MCF 10A (cell line): ENCODE data around the gene SRL. TPM values are rescaled to one million over a fixed set of nuclear protein-coding genes. Genes with fewer than 3 reads are reported as not detected.
A peak's percentile ranks its signal among the peaks of the same experiment; 100 is the strongest.

ENCODE experiments used
- BruUV-seq: library from RNA; stranded (reverse); fragments of 400-500 nt; replicated peaks from 2 replicates; lab custom pipeline; 2021; lab: Mats Ljungman, UMichigan
- CTCF ChIA-PET: fragments of 300-600 bp; sonication (Branson Sonifier 250); formaldehyde crosslinking; extraction: SDS; loops from one replicate; lab custom pipeline; 2021; ENCODE audit warnings: antibody characterized with exemption, inconsistent platforms; lab: Yijun Ruan, JAX
- POLR2A ChIA-PET: fragments of 300-600, 350-650 bp; sonication (Branson Sonifier 250); formaldehyde crosslinking; extraction: SDS; loops from one replicate; lab custom pipeline; 2020; ENCODE audit warnings: antibody characterized with exemption, inconsistent platforms; lab: Yijun Ruan, JAX
- DNase-seq: peaks from one replicate; pipeline ENCODE4 v3.0.0-alpha.2; 2018; ENCODE audit not compliant: unreplicated experiment
- H3K27ac Mint-ChIP-seq: one replicate; pipeline ENCODE4 v1.8.0; 2022; ENCODE audit warnings: mild to moderate bottlenecking, low read depth, mixed read lengths; ENCODE audit not compliant: unreplicated experiment
- H3K27me3 Mint-ChIP-seq: one replicate; pipeline ENCODE4 v1.8.0; 2022; ENCODE audit warnings: mixed read lengths; ENCODE audit not compliant: insufficient read depth, unreplicated experiment
- H3K36me3 Mint-ChIP-seq: one replicate; pipeline ENCODE4 v1.8.0; 2022; ENCODE audit warnings: mild to moderate bottlenecking, moderate library complexity, mixed read lengths; ENCODE audit not compliant: insufficient read depth, unreplicated experiment
- H3K4me1 Mint-ChIP-seq: one replicate; pipeline ENCODE4 v1.8.0; 2022; ENCODE audit warnings: mixed read lengths; ENCODE audit not compliant: insufficient read depth, unreplicated experiment
- H3K4me3 Mint-ChIP-seq: one replicate; pipeline ENCODE4 v1.8.0; 2022; ENCODE audit warnings: mild to moderate bottlenecking, moderate library complexity, mixed read lengths; ENCODE audit not compliant: unreplicated experiment
- H3K9me3 Mint-ChIP-seq: one replicate; pipeline ENCODE4 v1.8.0; 2022; ENCODE audit warnings: mixed read lengths; ENCODE audit not compliant: unreplicated experiment
- CTCF ChIP-seq: fragments of 200-600 bp; IDR thresholded peaks from one replicate; pipeline ENCODE4 v1.8.0; 2022; ENCODE audit warnings: antibody characterized with exemption, mild to moderate bottlenecking; ENCODE audit not compliant: unreplicated experiment
- intact Hi-C: fragments of 100-400 bp; cut with micrococcal nuclease; formaldehyde crosslinking; loops from 2 replicates; pipeline ENCODE4 v1.14.1; 2022
- total RNA-seq: library from RNA; stranded (reverse); gene quantifications from 2 replicates; pipeline ENCODE4 v1.2.3, GENCODE V29; 2022

The SRL gene
- total RNA-seq, 1 experiment from 2014 or later = not detected

GRCh38 chr16:4272114-4272956, 30.5 kb upstream of the SRL start:
- Mint-ChIP-seq H3K4me3 (peak overlapping the region; percentile 84), H3K36me3 (peaks cover 9% of the 10 kb centered on the region), H3K27me3 (no peaks in the 10 kb centered on the region), H3K4me1 (peaks cover 5% of the 10 kb centered on the region), H3K9me3 (no peaks in the 10 kb centered on the region), H3K27ac (no peak overlapping the region)
- DNase-seq = peak; percentile 42
- intact Hi-C loops = loop anchor here (2.0 to 5.0 kb wide), 2 partner anchors 36 to 130 kb away; no protein-coding TSS in a partner anchor
- ChIA-PET POLR2A (interaction anchor here (0.6 to 4.0 kb wide), 31 partner anchors 12 to 394 kb away, joined by 3 to 34 read pairs (median 5); partner anchors contain the start of gene GLIS2), CTCF (interaction anchor here (0.7 to 3.4 kb wide), 6 partner anchors 12 to 320 kb away, joined by 3 to 33 read pairs (median 7); no protein-coding TSS in a partner anchor)
- BruUV-seq = no TSS peak
- no peak for TF ChIP-seq CTCF

- TF ChIP-seq CTCF = no peak
- H3K4me3 Mint-ChIP-seq = peak overlapping the region; percentile 84
- no peaks in the 10 kb centered on the region for H3K9me3 Mint-ChIP-seq
- intact Hi-C loops = loop anchor here (2.0 to 5.0 kb wide), 2 partner anchors 37 to 131 kb away; no protein-coding TSS in a partner anchor
- ChIA-PET POLR2A (interaction anchor here (0.5 to 4.0 kb wide), 29 partner anchors 11 to 603 kb away, joined by 3 to 34 read pairs (median 3); partner anchors contain the start of genes GLIS2 and PAM16), CTCF (interaction anchor here (0.6 to 3.4 kb wide), 9 partner anchors 9 to 310 kb away, joined by 3 to 33 read pairs (median 4); no protein-coding TSS in a partner anchor)
- TSS peak; percentile 71 for BruUV-seq
- peaks cover 9% of the 10 kb centered on the region for H3K36me3 Mint-ChIP-seq
- DNase-seq = peak; percentile 92
- H3K27ac Mint-ChIP-seq = peak overlapping the region; percentile 67
- peaks cover 5% of the 10 kb centered on the region for H3K4me1 Mint-ChIP-seq
- H3K27me3 Mint-ChIP-seq = no peaks in the 10 kb centered on the region
Measured at GRCh38 chr16:4271176-4272113, 29.6 kb upstream of the SRL start.

GRCh38 chr16:4270595-4270994, 28.7 kb upstream of the SRL start:
- no peak for TF ChIP-seq CTCF
- Mint-ChIP-seq H3K27me3 (no peaks in the 10 kb centered on the region), H3K4me1 (peaks cover 5% of the 10 kb centered on the region), H3K27ac (peak overlapping the region; percentile 67), H3K9me3 (no peaks in the 10 kb centered on the region), H3K4me3 (peak overlapping the region; percentile 84), H3K36me3 (peaks cover 11% of the 10 kb centered on the region)
- BruUV-seq = no TSS peak
- intact Hi-C loops = loop anchor here (5.0 kb wide), 1 partner anchor 132 kb away; no protein-coding TSS in a partner anchor
- ChIA-PET POLR2A (interaction anchor here (0.7 to 4.0 kb wide), 12 partner anchors 10 to 325 kb away, joined by 3 to 32 read pairs (median 6); partner anchors contain the start of genes GLIS2 and PAM16), CTCF (interaction anchor here (0.6 to 3.4 kb wide), 7 partner anchors 8 to 309 kb away, joined by 3 to 33 read pairs (median 6); no protein-coding TSS in a partner anchor)
- no peak for DNase-seq
